ENCODE results near the gene MRE11.

Gene MRE11

DNA sequence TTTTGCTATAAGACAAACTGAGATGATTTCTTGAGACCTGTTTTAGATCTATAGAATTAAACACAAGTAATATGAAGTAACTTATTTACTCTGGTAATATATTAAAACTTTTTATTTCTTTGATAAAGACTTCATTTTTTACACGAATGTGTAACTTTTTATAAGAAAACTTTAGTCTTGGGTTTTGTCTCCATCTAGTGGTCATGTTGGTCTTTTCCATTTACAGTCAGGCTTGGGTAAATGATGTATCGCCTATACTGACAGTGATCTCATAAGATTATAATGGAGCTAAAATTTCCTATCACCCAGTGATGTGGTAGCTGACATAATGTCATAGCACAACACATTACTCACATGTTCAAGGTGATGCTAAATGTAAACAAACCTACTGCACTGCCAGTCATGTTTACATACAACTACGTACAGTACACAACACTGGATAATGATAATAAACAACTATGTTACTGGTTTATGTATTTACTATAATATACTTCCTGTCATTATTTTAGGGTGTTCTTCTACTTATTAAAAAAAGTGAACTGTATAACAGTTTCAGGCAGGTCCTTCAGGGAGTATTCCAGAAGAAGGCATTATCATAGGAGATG lies 11.1 kb upstream of the MRE11 start:
- FAIRE-seq = peak; percentile 97

- FAIRE-seq = peak; percentile 34
Measured at GRCh38 chr11:94501522-94501921, 7.9 kb upstream of the MRE11 start.

DNA sequence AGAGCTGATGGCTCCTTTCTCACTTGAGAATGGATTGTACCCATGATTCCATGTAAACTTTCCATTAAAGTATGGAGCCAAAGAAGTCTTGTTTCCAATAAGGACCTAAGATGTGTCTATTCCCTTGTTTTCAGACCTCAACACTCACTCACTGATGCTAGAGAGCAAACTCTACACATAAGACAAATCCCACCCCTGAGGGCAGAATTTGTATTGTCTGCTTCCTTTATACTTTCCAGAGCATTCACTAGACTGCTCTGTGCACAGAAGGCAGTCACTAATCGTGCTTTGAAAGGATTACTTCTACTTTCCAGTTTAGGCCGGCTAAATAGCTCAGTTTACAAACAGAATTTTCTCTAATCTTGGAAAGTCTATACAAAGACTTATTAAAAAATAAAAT lies 6.5 kb upstream of the MRE11 start:
- no peak for FAIRE-seq

DNA sequence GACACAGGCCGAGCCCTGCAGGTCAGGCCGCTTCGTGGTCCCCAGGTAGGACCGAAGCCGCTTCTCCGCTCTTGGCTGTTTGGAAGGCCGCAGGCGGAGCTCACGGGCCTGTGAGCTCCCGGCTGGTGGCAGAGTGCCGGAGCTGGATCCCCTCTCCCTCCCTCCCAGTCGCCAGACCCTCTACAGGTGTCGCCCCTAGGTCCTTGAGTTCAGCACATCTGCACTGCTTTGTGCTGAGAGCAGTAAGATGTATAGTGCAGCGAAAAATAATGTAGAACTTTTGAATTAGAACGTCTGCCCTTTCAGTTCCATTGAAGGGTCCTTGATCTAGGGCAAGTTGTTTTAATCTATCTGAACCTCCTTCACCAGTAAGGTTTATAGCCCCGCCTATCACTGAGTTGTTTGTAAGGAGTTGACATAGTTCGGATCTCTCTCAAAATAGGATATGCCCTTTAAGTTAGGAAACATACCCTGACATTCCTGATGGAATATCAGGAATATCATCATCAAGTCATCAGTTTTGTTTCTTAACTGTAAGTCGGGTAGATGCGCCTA lies 559 bp upstream of the MRE11 start:
- FAIRE-seq = no peak

- FAIRE-seq = no peak
Measured at GRCh38 chr11:94486068-94486467, 7.6 kb downstream of the MRE11 start.

DNA sequence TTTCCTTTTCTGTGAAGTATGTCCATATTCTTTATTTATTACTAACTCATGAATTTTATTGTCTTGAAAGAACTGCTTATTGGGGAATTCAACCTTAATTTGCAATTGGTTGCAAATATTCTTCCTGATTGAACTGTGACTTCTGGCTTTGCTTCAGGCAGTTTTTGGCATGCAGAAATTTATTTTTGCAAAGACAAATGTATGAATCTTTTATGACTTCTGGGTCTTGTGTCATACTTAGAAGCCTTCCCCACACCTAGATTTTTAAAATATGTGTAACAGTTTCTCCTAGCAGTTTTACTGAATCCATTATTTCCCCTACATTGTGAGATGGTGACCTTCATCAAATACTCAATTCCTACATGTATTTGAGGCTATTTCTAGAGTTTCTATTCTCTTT lies 12.3 kb downstream of the MRE11 start:
- no peak for FAIRE-seq

DNA sequence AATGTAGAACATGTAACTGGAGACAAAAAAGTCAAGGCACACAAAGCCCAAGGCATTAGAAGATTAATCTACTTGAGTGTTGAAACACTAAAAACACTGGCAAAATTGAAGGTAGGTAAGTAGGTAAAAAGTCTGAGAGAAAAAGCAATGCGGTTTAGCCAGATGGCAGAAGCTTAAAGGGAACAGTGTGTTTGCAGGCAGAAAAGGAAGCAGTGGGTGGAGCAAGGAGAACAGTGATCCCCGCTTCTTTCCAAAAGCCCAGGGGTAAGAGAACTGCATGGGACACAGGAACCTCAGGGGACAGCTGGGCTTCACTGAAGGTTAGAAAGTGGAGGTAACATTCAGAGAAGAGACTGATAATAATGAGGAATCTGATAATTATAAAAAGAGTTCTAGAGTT lies 16.0 kb downstream of the MRE11 start:
- FAIRE-seq = no peak

GRCh38 chr11:94472916-94473799 lies 20.5 kb downstream of the MRE11 start:
- no peak for FAIRE-seq

DNA sequence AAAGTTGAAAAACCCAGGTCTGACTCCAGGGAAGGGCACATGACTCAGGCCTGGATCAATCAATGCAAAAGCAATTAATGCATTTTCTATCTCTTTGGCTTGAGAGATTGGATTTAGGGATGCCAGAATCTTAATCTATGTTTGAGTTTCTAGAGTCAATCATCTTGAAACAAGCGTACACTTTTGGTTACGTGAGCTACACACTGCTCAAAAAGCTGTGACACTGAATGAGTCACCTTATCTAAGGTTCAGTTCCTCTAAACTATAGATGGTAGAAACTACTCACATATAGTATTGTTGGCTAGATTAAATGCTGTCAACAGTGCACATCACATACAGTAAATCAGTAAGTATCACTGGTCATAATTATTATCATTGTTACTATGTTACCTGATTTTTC lies 24.2 kb downstream of the MRE11 start:
- no peak for FAIRE-seq

DNA sequence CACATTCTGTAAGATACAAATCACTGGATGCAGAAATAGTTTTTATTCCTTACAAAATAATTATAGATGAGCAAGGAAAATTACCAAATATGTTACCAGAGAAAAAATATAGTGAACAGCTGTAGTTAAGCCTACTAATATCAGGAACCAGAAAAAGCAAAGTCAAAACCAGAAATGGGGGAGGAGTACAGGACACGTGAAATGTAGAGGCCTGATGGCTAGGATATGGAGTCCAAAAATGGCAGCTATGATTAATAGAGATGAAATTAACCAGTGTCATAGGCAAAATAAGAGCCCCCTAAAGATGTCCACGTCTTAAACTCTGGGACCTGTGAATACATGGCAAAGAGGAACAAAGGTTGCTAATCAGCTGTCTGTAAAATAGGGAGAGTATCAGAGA lies 34.1 kb downstream of the MRE11 start:
- no peak for FAIRE-seq

GRCh38 chr11:94457118-94458029 lies 36.3 kb downstream of the MRE11 start:
- FAIRE-seq = no peak

DNA sequence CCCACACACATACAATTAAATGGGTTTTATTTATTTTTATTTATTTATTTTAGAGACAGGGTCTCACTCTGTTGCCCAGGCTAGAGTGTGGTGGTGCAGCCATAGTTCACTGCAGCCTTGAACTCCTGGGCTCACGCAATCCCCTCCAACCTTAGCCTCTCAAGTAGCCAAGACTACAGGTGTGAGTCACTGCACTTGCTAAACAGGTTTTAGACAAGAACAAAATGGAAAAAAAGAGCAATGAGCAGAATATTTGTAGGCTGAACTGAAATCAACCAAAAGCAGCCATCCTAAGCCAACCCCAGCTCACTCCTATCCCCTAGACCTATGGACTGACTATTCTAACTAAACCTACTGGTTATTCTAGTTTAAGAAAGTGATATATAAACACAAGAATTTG lies 37.8 kb downstream of the MRE11 start:
- no peak for FAIRE-seq

- FAIRE-seq = no peak
Measured at GRCh38 chr11:94454301-94454700, 39.3 kb downstream of the MRE11 start.

GRCh38 chr11:94452988-94453387 lies 40.7 kb downstream of the MRE11 start:
- FAIRE-seq = no peak

DNA sequence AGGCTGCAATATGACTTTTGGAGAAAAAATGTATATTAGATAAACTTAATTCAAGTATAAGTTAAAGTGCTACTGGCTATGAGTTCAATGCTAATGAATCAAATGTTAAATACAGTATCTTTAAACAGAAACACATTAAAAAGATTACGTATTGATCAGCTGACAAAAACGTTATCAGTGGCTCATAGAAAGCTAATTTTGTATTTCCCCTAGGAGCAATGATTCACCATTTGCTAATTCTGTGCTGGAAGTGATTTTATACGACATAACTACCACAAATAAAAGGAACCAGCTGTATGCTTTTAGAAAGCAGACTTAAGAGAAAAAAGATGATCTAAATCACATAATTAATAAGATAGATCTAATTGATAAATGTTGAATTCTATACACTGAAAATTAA lies 43.6 kb downstream of the MRE11 start:
- no peak for FAIRE-seq

DNA sequence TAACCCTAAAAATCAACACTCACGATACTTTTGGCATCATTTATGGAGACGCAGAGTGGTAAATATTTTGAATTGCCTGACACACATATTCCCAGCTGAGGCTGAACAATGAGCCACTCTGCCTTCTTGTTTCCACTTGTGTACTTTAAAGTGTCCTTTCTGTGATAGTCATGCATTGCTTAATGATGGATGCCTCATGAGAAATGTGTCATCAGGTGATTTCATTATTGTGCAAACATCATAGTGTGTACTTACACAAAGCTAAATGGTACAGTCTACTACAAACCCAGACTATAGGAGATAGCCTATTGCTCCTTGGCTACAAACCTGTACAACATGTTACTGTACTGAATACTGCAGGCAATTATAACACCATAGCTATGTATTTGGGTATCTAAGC lies 44.2 kb downstream of the MRE11 start:
- FAIRE-seq = no peak

- FAIRE-seq = no peak
Measured at GRCh38 chr11:94449029-94449428, 44.6 kb downstream of the MRE11 start.

DNA sequence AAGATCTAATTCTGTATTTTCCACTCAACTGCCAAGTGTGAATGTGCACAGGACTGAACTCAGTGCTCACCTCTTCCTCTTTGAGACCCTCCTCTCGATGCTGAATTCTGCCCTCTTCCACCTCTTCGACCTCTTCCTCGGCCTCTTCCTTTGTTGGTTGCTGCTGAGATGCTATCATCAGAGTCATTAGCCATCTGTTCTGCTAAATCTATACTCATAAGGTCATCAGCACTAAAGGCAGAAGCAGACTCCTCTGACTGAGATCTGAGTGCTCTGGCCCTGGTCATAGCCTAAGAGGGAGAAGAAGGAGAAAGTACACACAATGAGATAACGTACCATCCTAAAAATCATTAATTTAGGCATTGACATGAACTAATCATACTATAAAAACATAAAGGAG lies 46.5 kb downstream of the MRE11 start:
- no peak for FAIRE-seq

DNA sequence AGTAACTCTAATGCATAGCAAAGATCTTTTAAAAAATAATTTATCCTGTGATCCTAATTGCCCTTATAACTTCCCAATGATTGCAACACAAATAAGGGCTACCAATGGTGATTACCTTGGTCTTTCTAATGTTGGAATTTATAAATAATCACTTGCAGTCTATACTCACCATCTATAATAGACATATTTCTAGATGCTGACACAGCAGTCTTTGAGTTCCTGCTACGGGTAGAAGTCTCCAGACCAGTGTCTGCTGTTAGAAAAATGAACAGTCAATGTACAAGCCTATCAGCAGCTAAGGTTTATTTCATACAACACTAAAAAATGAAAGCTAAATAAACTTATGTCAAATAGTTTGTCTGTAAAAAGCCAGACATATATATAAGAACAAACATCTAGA lies 48.0 kb downstream of the MRE11 start:
- FAIRE-seq = no peak

- FAIRE-seq = no peak
Measured at GRCh38 chr11:94433049-94433448, 60.6 kb downstream of the MRE11 start.

DNA sequence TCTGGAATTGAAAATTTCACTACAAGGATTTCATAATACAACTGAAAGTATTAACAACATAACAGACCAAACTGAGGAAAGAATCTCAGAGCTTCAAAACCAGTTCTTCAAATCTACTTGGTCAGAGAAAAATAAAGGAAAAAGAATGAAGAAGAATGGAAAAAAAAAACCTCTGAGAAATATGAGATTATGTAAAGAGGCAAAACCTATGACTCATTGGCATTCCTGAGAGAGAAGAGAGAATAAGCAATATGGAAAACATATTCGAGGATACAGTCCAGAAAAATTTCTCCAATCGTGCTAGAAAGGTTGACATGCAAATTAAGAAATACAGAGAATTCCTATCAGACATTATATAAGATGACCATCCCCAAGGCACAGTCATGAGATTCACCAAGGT lies 69.0 kb downstream of the MRE11 start:
- no peak for FAIRE-seq

DNA sequence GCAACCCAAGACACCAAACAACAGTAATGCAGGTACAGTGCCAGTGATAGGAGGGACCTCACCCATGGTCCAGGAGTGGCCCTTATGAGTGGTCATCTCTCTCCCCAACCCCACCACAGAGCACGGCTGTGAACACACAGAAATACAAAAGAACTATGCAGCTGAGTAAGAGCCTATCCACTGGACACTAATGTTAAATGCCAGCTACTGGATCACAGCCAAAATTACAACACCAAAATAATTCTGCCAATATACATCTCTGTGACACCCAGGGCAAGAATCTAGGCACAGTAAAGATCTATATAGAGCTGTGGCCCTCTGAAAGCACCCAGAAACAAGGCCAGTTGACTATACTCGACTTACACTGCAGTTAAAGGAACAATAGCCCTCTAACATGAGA lies 69.6 kb downstream of the MRE11 start:
- FAIRE-seq = no peak

- no peak for FAIRE-seq
Measured at GRCh38 chr11:94423507-94423906, 70.1 kb downstream of the MRE11 start.

Data from A204.1 (cell line).